ENCODE results near the gene RALGAPB.
A peak's percentile ranks its signal among the peaks of the same experiment; 100 is the strongest.

DNA sequence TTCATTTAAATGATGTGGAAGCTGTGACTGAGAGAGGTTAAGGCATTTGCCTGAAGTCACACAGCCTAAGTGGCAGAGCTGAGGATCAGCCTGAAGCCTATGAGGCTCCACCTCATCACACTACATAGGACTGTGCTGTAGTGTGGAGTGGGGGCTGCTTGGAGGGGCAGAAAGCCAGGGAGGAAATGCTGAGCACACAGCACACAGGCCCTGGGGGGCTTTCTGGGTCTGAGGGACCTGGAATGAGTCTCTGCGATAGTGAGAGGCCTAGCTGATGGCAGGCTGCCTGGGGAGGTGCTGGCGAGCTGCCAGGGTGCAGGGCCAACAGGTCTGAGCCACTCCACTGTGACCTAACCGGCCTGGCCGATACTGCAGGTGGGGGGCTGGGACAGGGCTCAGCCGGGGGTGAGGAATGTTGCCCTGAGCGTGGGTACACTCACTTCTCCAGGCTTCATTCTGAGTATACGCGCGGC is 126.8 kb downstream of the RALGAPB start:
- TF ChIP-seq, protein P1, sequence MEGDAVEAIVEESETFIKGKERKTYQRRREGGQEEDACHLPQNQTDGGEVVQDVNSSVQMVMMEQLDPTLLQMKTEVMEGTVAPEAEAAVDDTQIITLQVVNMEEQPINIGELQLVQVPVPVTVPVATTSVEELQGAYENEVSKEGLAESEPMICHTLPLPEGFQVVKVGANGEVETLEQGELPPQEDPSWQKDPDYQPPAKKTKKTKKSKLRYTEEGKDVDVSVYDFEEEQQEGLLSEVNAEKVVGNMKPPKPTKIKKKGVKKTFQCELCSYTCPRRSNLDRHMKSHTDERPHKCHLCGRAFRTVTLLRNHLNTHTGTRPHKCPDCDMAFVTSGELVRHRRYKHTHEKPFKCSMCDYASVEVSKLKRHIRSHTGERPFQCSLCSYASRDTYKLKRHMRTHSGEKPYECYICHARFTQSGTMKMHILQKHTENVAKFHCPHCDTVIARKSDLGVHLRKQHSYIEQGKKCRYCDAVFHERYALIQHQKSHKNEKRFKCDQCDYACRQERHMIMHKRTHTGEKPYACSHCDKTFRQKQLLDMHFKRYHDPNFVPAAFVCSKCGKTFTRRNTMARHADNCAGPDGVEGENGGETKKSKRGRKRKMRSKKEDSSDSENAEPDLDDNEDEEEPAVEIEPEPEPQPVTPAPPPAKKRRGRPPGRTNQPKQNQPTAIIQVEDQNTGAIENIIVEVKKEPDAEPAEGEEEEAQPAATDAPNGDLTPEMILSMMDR (IDR thresholded peaks at IDR 0.05): no peak
- peak in 2 of 3 donors; percentile 9 to 32 for TF ChIP-seq POLR2A (IDR thresholded peaks at IDR 0.05)

All from body of pancreas (tissue), 4 donors.